ENCODE data around the gene OLIG2. TPM values are rescaled to one million over a fixed set of nuclear protein-coding genes. Genes with fewer than 3 reads are reported as not detected.

The OLIG2 gene
- polyA plus RNA-seq, 1 experiment, result not detected

DNA sequence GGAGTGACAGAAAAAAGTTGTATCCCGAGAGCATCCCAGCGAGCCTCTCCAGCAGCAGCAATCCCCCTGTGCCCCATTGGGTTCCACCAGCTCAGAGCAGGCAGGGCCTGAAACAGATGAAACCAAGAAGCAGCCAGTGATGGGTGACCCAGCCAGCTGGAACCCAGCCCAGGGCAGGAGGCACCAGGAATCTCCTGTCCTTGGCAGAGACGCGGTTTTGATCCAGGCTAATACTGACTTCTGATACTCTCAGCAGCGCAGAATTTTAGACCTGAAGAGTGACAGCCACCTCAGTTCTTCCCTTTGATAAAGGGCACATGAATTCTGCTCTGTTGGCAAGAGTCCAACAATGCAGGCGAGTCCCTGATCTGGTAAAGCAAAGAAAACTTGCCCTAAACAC, 32.8 kb downstream of the OLIG2 start:
- TF ChIP-seq, protein P1, sequence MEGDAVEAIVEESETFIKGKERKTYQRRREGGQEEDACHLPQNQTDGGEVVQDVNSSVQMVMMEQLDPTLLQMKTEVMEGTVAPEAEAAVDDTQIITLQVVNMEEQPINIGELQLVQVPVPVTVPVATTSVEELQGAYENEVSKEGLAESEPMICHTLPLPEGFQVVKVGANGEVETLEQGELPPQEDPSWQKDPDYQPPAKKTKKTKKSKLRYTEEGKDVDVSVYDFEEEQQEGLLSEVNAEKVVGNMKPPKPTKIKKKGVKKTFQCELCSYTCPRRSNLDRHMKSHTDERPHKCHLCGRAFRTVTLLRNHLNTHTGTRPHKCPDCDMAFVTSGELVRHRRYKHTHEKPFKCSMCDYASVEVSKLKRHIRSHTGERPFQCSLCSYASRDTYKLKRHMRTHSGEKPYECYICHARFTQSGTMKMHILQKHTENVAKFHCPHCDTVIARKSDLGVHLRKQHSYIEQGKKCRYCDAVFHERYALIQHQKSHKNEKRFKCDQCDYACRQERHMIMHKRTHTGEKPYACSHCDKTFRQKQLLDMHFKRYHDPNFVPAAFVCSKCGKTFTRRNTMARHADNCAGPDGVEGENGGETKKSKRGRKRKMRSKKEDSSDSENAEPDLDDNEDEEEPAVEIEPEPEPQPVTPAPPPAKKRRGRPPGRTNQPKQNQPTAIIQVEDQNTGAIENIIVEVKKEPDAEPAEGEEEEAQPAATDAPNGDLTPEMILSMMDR (IDR thresholded peaks at IDR 0.05; ENCODE audit: insufficient read depth, low read depth, low read length), result no peak
- H3K27me3 ChIP-seq (ENCODE audit: control insufficient read depth, insufficient read depth, low read length), result peaks cover 11% of the 10 kb centered on the region
- no peak overlapping the region for H3K4me3 ChIP-seq (ENCODE audit: low read depth, low read length)
- POLR2A ChIA-PET, result no interaction called here
- DNase-seq (ENCODE audit: low read depth), result no peak
- CTCF ChIA-PET, result no interaction called here
- no peaks in the 10 kb centered on the region for H3K36me3 ChIP-seq (ENCODE audit: control insufficient read depth, insufficient read depth, low read length)

DNA sequence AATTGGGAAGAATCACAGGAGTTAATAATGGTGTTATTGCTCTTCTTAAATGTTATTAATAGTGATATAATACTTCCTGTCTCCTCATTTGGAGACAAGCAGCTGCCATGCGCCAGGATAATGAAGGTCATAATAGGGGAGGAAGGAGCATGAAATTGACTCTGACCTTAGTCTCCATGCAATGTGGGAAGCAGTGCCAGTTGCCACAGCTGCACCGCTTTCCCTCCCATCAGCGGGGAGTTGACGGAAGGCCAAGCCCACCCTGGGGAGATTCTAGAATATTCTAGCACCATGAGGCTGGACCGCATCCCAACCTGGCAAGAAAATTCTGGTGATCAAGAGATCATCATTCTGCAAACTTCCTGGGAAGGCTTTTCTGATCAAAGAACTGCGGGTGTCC, 33.2 kb downstream of the OLIG2 start:
- CTCF ChIA-PET, result interaction anchor here (1.5 kb wide), 1 partner anchor 13 kb away, joined by 3 read pairs; no protein-coding TSS in a partner anchor
- POLR2A ChIA-PET, result no interaction called here
- no peaks in the 10 kb centered on the region for H3K36me3 ChIP-seq (ENCODE audit: control insufficient read depth, insufficient read depth, low read length)
- DNase-seq (ENCODE audit: low read depth), result no peak
- peaks cover 11% of the 10 kb centered on the region for H3K27me3 ChIP-seq (ENCODE audit: control insufficient read depth, insufficient read depth, low read length)
- H3K4me3 ChIP-seq (ENCODE audit: low read depth, low read length), result no peak overlapping the region
- TF ChIP-seq, protein P1 (IDR thresholded peaks at IDR 0.05; ENCODE audit: insufficient read depth, low read depth, low read length), result no peak

DNA sequence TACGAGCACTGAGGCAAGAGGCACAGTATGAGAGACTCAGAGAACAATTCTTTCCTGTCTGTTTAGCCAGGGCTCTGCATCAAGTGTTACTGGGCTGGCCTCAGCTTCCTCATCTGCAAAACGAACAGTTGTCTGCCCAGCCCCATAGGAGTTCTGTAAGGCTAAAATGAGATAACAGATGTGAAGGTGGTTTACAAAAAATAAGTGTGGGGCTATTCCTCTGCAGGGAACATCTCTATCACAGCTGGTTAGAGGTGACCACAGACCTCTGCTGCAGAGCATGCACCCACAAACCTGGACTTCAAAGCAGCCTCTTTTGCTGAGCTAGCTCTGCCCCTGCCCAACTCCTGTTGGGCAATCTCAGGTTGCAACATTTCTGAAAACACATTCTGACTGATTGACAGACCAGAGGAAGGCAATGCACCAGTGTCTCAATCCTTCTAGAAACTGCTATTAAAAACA, 33.7 kb downstream of the OLIG2 start:
- CTCF ChIA-PET, result interaction anchor here (1.5 kb wide), 1 partner anchor 12 kb away, joined by 3 read pairs; no protein-coding TSS in a partner anchor
- H3K4me3 ChIP-seq (ENCODE audit: low read depth, low read length), result no peak overlapping the region
- POLR2A ChIA-PET, result no interaction called here
- H3K36me3 ChIP-seq (ENCODE audit: control insufficient read depth, insufficient read depth, low read length), result no peaks in the 10 kb centered on the region
- no peak for DNase-seq (ENCODE audit: low read depth)
- H3K27me3 ChIP-seq (ENCODE audit: control insufficient read depth, insufficient read depth, low read length), result peaks cover 15% of the 10 kb centered on the region
- TF ChIP-seq, protein P1 (IDR thresholded peaks at IDR 0.05; ENCODE audit: insufficient read depth, low read depth, low read length), result no peak

DNA sequence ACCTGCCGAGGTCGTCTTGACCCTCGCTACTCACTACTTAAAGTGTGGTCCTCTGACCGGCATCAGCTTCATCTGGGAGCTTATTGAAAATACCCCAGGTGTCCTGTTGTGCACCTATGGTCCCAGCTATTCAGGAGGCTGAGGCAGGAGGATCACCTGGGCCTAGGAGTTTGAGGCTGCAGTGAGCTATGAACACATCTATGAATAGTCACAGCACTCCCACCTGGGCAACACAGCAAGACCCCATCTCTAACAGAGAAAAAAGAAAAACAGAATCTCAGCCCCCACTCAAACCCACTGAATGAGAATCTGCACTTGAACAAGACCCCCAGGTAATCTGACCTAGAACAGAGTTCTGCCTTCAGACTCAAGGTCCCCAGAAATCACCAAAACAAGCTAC, 35.5 kb downstream of the OLIG2 start:
- Histone ChIP-seq H3K36me3 (ENCODE audit: control insufficient read depth, insufficient read depth, low read length) (no peaks in the 10 kb centered on the region), H3K4me3 (ENCODE audit: low read depth, low read length) (no peak overlapping the region), H3K27me3 (ENCODE audit: control insufficient read depth, insufficient read depth, low read length) (peaks cover 19% of the 10 kb centered on the region)
- TF ChIP-seq, protein P1 (IDR thresholded peaks at IDR 0.05; ENCODE audit: insufficient read depth, low read depth, low read length), result no peak
- ChIA-PET CTCF (no interaction called here), POLR2A (no interaction called here)
- no peak for DNase-seq (ENCODE audit: low read depth)

DNA sequence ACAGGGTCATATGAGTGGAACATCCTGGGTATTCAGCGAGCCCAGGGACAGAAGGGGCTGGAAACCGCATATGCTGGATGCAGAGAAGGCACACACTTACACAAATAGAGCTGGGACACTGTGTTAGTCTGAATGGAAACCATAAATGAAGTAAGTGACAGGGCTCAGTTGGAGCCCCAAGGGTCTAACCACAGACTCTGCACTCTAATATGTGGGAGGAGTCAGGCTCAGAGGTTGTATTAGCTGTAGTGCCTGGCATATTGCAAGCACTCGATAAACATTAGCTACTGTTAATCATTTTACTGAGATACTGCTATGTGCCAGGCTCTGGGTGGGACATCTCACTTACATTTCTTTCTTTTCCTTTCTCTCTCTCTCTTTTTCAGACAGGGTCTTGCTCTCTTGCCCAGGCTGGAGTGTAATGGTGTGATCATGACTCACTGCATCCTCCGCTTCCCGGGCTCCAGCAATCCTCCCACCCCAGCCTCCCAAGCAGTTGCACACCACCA, 37.7 kb downstream of the OLIG2 start:
- H3K27me3 ChIP-seq (ENCODE audit: control insufficient read depth, insufficient read depth, low read length), result peaks cover 28% of the 10 kb centered on the region
- ChIA-PET CTCF (no interaction called here), POLR2A (interaction anchor here (0.5 kb wide), 1 partner anchor 24 kb away, joined by 8 read pairs; no protein-coding TSS in a partner anchor)
- no peak overlapping the region for H3K4me3 ChIP-seq (ENCODE audit: low read depth, low read length)
- no peaks in the 10 kb centered on the region for H3K36me3 ChIP-seq (ENCODE audit: control insufficient read depth, insufficient read depth, low read length)
- no peak for DNase-seq (ENCODE audit: low read depth)
- TF ChIP-seq, protein P1 (IDR thresholded peaks at IDR 0.05; ENCODE audit: insufficient read depth, low read depth, low read length), result no peak
